HepG2 (cell line): Measurements from ENCODE around the gene DRD3. TPM values are rescaled to one million over a fixed set of nuclear protein-coding genes. Genes with fewer than 3 reads are reported as not detected.

Experiments used
- ATAC-seq: fragments of 200-7000 bp; cut with Tn5 transposase; 3 replicates; pipeline ENCODE4 v1.9.1; 2020; ENCODE audit warnings: mild to moderate bottlenecking, moderate library complexity
- BruUV-seq: library from RNA; stranded (reverse); fragments of 400-500 nt; replicated peaks from 2 replicates; lab custom pipeline; 2021; lab: Mats Ljungman, UMichigan
- CTCF ChIA-PET: fragments of 300-600 bp; formaldehyde crosslinking; extraction: SDS; loops from one replicate; lab custom pipeline; 2021; ENCODE audit warnings: low total read pairs, inconsistent platforms, low intra/inter-chr PET ratio; lab: Yijun Ruan, JAX
- POLR2A ChIA-PET: fragments of 350-600 bp; sonication (Branson Sonifier 250); formaldehyde crosslinking; loops from one replicate; lab custom pipeline; 2020; ENCODE audit warnings: antibody characterized with exemption, inconsistent platforms; lab: Yijun Ruan, JAX
- DNase-seq: peaks from one replicate; pipeline ENCODE4 v3.0.0-alpha.2; 2015; ENCODE audit warnings: low spot score
- FAIRE-seq: peaks from 3 replicates; lab custom pipeline; 2011; peaks lifted over from hg19 to GRCh38; lab: Jason Lieb, UNC
- H2AFZ ChIP-seq: one replicate; pipeline ENCODE4 v1.6.1; 2011; ENCODE audit warnings: low read length, inconsistent platforms
- H3K27ac ChIP-seq: fragments of 300-600 bp; 3 replicates; pipeline ENCODE4 v1.8.0; 2011; ENCODE audit warnings: mixed run types, mild to moderate bottlenecking, mixed read lengths, low read length, inconsistent platforms; ENCODE audit not compliant: insufficient read depth; ENCODE audit errors: extremely low read length
- H3K27me3 ChIP-seq, 2 experiments: fragments of 200-600 bp in 1 of 2; 2 replicates in 1 of 2; 3 replicates in 1 of 2; pipeline versions ENCODE4 v1.6.0 to v1.8.0; 2011; ENCODE audit warnings: low read length in 2 of 2, mild to moderate bottlenecking in 2 of 2, moderate library complexity in 2 of 2, inconsistent platforms in 1 of 2; ENCODE audit not compliant: insufficient read depth in 2 of 2, control insufficient read depth in 1 of 2
- H3K36me3 ChIP-seq, 2 experiments: fragments of 200-600 bp in 1 of 2; replicated peaks in 1 of 2; 2 replicates in 1 of 2; 3 replicates in 1 of 2; pipeline versions ENCODE4 v1.5.1 to v1.8.0; 2011; ENCODE audit warnings: low read length in 2 of 2, inconsistent platforms in 1 of 2; ENCODE audit not compliant: insufficient read depth in 2 of 2, control insufficient read depth in 1 of 2
- H3K4me1 ChIP-seq: 2 replicates; pipeline ENCODE4 v1.5.1; 2012; ENCODE audit warnings: low read length, inconsistent platforms; ENCODE audit not compliant: insufficient read depth
- H3K4me2 ChIP-seq: 2 replicates; pipeline ENCODE4 v1.6.0; 2011; ENCODE audit warnings: low read depth, low read length, inconsistent platforms
- H3K4me3 ChIP-seq, 3 experiments: fragments of 200-600 bp in 1 of 3; sonication (generic), shearing (Covaris generic) in 1 of 3; replicated peaks in 1 of 3; 2 replicates each; pipeline ENCODE4 v1.5.1; 2011 to 2016; ENCODE audit warnings: low read length in 3 of 3, inconsistent platforms in 2 of 3, low read depth in 2 of 3, mild to moderate bottlenecking in 2 of 3, control low read depth in 1 of 3, mixed read lengths in 1 of 3; ENCODE audit not compliant: insufficient read depth in 1 of 3
- H3K79me2 ChIP-seq: one replicate; pipeline ENCODE4 v1.6.1; 2011; ENCODE audit warnings: low read length, inconsistent platforms; ENCODE audit not compliant: insufficient read depth
- H3K9ac ChIP-seq: 2 replicates; pipeline ENCODE4 v1.6.0; 2011; ENCODE audit warnings: mild to moderate bottlenecking, low read depth, low read length, inconsistent platforms; ENCODE audit not compliant: insufficient read depth
- H3K9me3 ChIP-seq: 2 replicates; pipeline ENCODE4 v1.5.1; 2012; ENCODE audit warnings: mild to moderate bottlenecking, low read length
- H4K20me1 ChIP-seq: 2 replicates; pipeline ENCODE4 v1.6.0; 2011; ENCODE audit warnings: inconsistent platforms, mild to moderate bottlenecking, low read length, moderate library complexity; ENCODE audit not compliant: insufficient read depth
- CBFB ChIP-seq: sonication (generic); formaldehyde crosslinking; IDR thresholded peaks from 2 replicates; pipeline ENCODE4 v1.4.0; 2020; ENCODE audit warnings: missing genetic modification reagents
- IRF9 ChIP-seq: sonication (generic); formaldehyde crosslinking; IDR thresholded peaks from 2 replicates; pipeline ENCODE4 v1.8.0; 2022; ENCODE audit warnings: missing genetic modification reagents, mild to moderate bottlenecking, borderline replicate concordance
- ZBTB33 ChIP-seq: sonication (generic); formaldehyde crosslinking; IDR thresholded peaks from 2 replicates; pipeline ENCODE4 v1.4.0; 2020; ENCODE audit warnings: missing genetic modification reagents
- WGBS: methylation state at CpG from one replicate; pipeline ENCODE4 v1.1.6; 2017; ENCODE audit warnings: low lambda C conversion rate; 5-methylcytosine and 5-hydroxymethylcytosine counted together
- in situ Hi-C: cut with HindIII; loops from 2 replicates; pipeline ENCODE4 v1.10.0; 2017; ENCODE audit warnings: low pct_unique_long_range_greater_than_20kb; ENCODE audit not compliant: extremely low pct_ligation_motif_present
- intact Hi-C: fragments of 100-400 bp; cut with micrococcal nuclease; formaldehyde crosslinking; loops from one replicate; pipeline ENCODE4 v1.10.0; 2022; ENCODE audit not compliant: unreplicated experiment
- polyA plus RNA-seq, 8 experiments: library from polyadenylated mRNA; depleted of rRNA in 3 of 8; stranded (reverse) in 7 of 8; unstranded in 1 of 8; fragments of >200 nt; fragmentation: Illumina TruSeq in 4 of 8; extraction: Trizol in 4 of 8; gene quantifications; 2 replicates each; pipeline versions ENCODE4 v1.2.1 to v1.2.3, GENCODE V29; 2011 to 2016; ENCODE audit warnings: low read depth in 4 of 8, missing spikeins in 1 of 8, mixed read lengths in 1 of 8; ENCODE audit not compliant: insufficient read depth in 1 of 8
- total RNA-seq, 5 experiments: library from RNA; depleted of rRNA; stranded (reverse); fragments of >200 nt; fragmentation: Illumina TruSeq; extraction: Trizol; gene quantifications; 2 replicates each; pipeline ENCODE4 v1.2.3, GENCODE V29; 2016; ENCODE audit warnings: low read depth in 1 of 5

DRD3 gene
- total and polyA plus RNA-seq, 2 of the 13 experiments (the other 11 are each of a cell fraction or from before 2014, with no cell fraction given), result not detected

- ChIA-PET POLR2A (no interaction called here), CTCF (no interaction called here)
- Histone ChIP-seq H3K4me2 (no peak overlapping the region), H4K20me1 (no peaks in the 10 kb centered on the region), H2AFZ (no peak overlapping the region), H3K27ac (no peak overlapping the region), H3K4me1 (no peaks in the 10 kb centered on the region), H3K27me3 (peaks cover 0 to 5% of the 10 kb centered on the region in 2 experiments; a peak in 1 of 5 replicates), H3K36me3 (no peaks in the 10 kb centered on the region), H3K79me2 (no peaks in the 10 kb centered on the region), H3K9ac (no peak overlapping the region), H3K4me3 (no peak overlapping the region), H3K9me3 (no peaks in the 10 kb centered on the region)
- TF ChIP-seq ZBTB33 (CRISPR knock-in tag), result no peak
- no peak for TF ChIP-seq IRF9 (CRISPR knock-in tag)
- in situ Hi-C loops (no loop called here), intact Hi-C loops (no loop called here)
- 34% methylated on average over 3 of the region's 3 CpGs for WGBS
- ATAC-seq (no peak), FAIRE-seq (no peak), DNase-seq (no peak)
- BruUV-seq, result no TSS peak
Measured at GRCh38 chr3:114114719-114115118, 64.1 kb downstream of the DRD3 start.

GRCh38 chr3:114112696-114113095 is 66.2 kb downstream of the DRD3 start:
- no peak overlapping the region for H3K4me2 ChIP-seq
- FAIRE-seq (no peak), DNase-seq (no peak), ATAC-seq (no peak)
- no peaks in the 10 kb centered on the region for H3K79me2 ChIP-seq
- H3K4me3 ChIP-seq, result no peak overlapping the region
- no peaks in the 10 kb centered on the region for H3K9me3 ChIP-seq
- in situ Hi-C loops, result no loop called here
- no peak overlapping the region for H3K9ac ChIP-seq
- no peak overlapping the region for H3K27ac ChIP-seq
- H2AFZ ChIP-seq, result no peak overlapping the region
- no TSS peak for BruUV-seq
- H3K4me1 ChIP-seq, result no peaks in the 10 kb centered on the region
- ChIA-PET CTCF (no interaction called here), POLR2A (no interaction called here)
- H4K20me1 ChIP-seq, result no peaks in the 10 kb centered on the region
- peaks cover 0 to 5% of the 10 kb centered on the region in 2 experiments; a peak in 1 of 5 replicates for H3K27me3 ChIP-seq
- TF ChIP-seq CBFB (CRISPR knock-in tag), result no peak
- 4% methylated on average over 6 of the region's 6 CpGs for WGBS
- no peaks in the 10 kb centered on the region for H3K36me3 ChIP-seq
- intact Hi-C loops, result no loop called here
